Colonic mucosa (tissue), 4 donors: Measurements from ENCODE around the gene SH3RF2. TPM values are rescaled to one million over a fixed set of nuclear protein-coding genes. Genes with fewer than 3 reads are reported as not detected.

Experiments
- DNase-seq: peaks from one replicate; pipeline ENCODE4 v3.0.0-alpha.2; 2020
- H3K27ac ChIP-seq: fragments of 200-600 bp; one replicate; pipeline ENCODE4 v1.8.0; 2021
- H3K27me3 ChIP-seq: fragments of 200-600 bp; one replicate; pipeline ENCODE4 v1.8.0; 2021
- H3K36me3 ChIP-seq: fragments of 200-600 bp; one replicate; pipeline ENCODE4 v1.8.0; 2021
- H3K4me1 ChIP-seq: fragments of 200-600 bp; one replicate; pipeline ENCODE4 v1.8.0; 2021; ENCODE audit warnings: mild to moderate bottlenecking
- H3K4me3 ChIP-seq: fragments of 200-600 bp; one replicate; pipeline ENCODE4 v1.8.0; 2021
- H3K9ac ChIP-seq, 2 donors: one replicate each; pipeline ENCODE4 v1.7.0; 2013; ENCODE audit warnings: control low read depth in 2 of 2, low read depth in 2 of 2, low read length in 2 of 2
- H3K9me3 ChIP-seq: fragments of 200-600 bp; one replicate; pipeline ENCODE4 v1.8.0; 2021
- CTCF ChIP-seq: fragments of 200-600 bp; IDR thresholded peaks from one replicate; pipeline ENCODE4 v1.8.0; 2022; ENCODE audit warnings: antibody characterized with exemption, mild to moderate bottlenecking
- intact Hi-C: fragments of 100-400 bp; cut with DNase I; formaldehyde crosslinking; loops from one replicate; pipeline ENCODE4 v1.14.1; 2022
- total RNA-seq, 2 donors: library from RNA; stranded (reverse); fragmentation: NEBNext Ultra II Directional in 1 of 2; extraction: Animal tissue kit (Norgen Biotek cat#: 25700) in 1 of 2; gene quantifications; one replicate each; pipeline ENCODE4 v1.2.1, GENCODE V29; 2021
- donor health status: healthy.
- donor health status: DM: no; HTN: no; CAD: no.
- donor health status: DM: no; HTN: no; CAD: no.

Gene SH3RF2
- total RNA-seq, 2 donors from 2014 or later: 58.2 to 59.3 TPM

DNA sequence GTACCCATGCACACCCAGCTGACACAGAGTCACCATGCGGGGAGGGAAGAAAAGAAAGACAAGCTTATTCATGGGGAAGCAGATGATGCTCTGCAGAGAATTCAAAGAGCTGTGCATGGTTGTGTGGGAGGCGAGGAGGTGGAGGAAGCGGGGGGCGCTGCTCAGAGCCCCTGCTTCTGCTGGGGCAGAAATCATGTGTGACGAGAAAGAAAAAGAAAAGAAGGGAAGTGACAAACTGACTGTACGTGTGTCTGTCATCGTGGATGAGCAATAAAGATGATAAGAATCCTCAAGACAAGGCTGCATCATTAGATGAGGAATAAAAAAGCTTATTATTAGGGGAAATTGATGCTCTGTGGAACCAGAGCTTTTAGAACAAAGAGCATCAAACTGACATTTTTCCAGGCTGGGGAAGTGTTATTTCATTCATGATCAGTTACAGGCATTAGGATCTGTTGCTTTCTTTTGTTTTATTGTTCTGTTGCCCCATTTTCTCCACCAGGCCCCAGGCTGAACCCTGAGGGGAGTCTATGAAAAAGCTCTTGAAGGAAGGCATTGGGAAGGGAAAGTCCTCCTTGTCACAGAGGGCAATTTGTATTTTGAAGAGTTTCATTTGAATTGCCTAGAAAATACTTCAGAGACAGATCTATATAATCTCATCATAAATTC, 20.3 kb upstream of the SH3RF2 start:
- no peak for TF ChIP-seq CTCF
- intact Hi-C loops: no loop called here

DNA sequence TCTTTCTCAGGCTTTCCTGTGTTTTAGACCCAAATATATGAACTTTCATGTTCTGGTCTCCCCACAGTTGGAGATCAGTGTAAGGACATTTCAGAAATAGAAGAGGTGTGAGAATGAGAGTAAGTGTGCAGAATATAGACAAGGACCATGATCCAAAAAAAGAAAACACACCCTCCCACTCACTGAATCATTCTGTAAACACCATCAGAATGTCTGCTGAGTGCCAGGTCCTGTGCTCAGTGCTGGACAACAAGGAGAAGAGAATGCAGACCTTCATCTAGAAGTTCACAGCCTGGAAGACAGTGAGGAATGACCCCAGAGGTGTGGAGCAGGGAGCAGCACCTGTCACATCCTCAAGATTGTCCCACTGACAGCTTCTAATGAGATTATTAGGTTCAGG, 19.1 kb upstream of the SH3RF2 start:
- Histone ChIP-seq H3K27me3 (no peaks in the 10 kb centered on the region), H3K9ac (no peak overlapping the region), H3K4me1 (no peaks in the 10 kb centered on the region), H3K27ac (no peak overlapping the region), H3K9me3 (no peaks in the 10 kb centered on the region), H3K36me3 (no peaks in the 10 kb centered on the region), H3K4me3 (no peak overlapping the region)
- intact Hi-C loops: no loop called here
- DNase-seq: no peak
- TF ChIP-seq CTCF: no peak

More for the DNA sequence above, 20.3 kb upstream of the SH3RF2 start:
- Histone ChIP-seq H3K4me3 (no peak overlapping the region), H3K27me3 (no peaks in the 10 kb centered on the region), H3K9ac (no peak overlapping the region), H3K27ac (no peak overlapping the region), H3K4me1 (no peaks in the 10 kb centered on the region), H3K9me3 (no peaks in the 10 kb centered on the region), H3K36me3 (no peaks in the 10 kb centered on the region)
- no peak for DNase-seq

- TF ChIP-seq CTCF: no peak
- H3K4me3 ChIP-seq: no peak overlapping the region
- DNase-seq: no peak
- H3K9me3 ChIP-seq: no peaks in the 10 kb centered on the region
- intact Hi-C loops: no loop called here
- H3K9ac ChIP-seq: no peak overlapping the region
- no peak overlapping the region for H3K27ac ChIP-seq
- no peaks in the 10 kb centered on the region for H3K27me3 ChIP-seq
- no peaks in the 10 kb centered on the region for H3K36me3 ChIP-seq
- H3K4me1 ChIP-seq: no peaks in the 10 kb centered on the region
These were observed 18.0 kb upstream of the SH3RF2 start for GRCh38 chr5:145918397-145918796.

- no peaks in the 10 kb centered on the region for H3K9me3 ChIP-seq
- no peaks in the 10 kb centered on the region for H3K36me3 ChIP-seq
- H3K27ac ChIP-seq: no peak overlapping the region
- no peak for TF ChIP-seq CTCF
- no peak for DNase-seq
- no peaks in the 10 kb centered on the region for H3K27me3 ChIP-seq
- no peak overlapping the region for H3K9ac ChIP-seq
- no peak overlapping the region for H3K4me3 ChIP-seq
- intact Hi-C loops: no loop called here
- H3K4me1 ChIP-seq: no peaks in the 10 kb centered on the region
These were observed 17.0 kb upstream of the SH3RF2 start for GRCh38 chr5:145919413-145919812.

DNA sequence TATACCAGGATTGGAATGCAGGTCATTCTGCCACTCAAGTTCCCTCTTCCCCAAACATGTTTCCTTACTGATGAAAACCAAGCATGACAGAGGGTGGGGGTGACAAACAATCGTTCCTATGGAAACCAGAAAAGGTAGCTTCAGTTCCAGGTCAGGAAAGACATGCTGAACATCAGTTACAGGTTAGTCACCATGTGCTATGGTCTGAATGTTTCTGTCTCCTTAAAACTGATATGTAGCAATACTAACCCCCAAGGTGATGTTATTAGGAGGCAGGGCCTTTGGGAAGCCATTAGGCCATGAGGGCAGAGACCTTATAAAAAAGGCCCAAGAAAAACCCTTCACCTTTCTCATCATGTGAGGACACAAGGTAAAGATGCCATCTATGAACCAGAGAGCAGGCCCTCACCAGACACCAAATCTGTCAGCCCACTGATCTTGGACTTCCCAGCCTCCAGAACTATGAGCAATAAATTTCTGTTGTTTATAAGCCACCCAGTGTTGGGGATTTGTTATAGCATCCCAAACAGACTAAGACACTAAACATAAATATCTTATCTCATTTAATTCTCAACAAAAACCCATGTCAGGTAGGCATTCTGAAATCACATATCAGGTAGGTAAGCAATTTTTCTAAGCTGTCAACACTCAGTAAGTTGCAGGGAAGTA, 15.7 kb upstream of the SH3RF2 start:
- TF ChIP-seq CTCF: no peak
- intact Hi-C loops: no loop called here
- DNase-seq: no peak
- no peak overlapping the region for H3K9ac ChIP-seq
- H3K4me3 ChIP-seq: no peak overlapping the region
- H3K27me3 ChIP-seq: no peaks in the 10 kb centered on the region
- no peaks in the 10 kb centered on the region for H3K4me1 ChIP-seq
- no peak overlapping the region for H3K27ac ChIP-seq
- no peaks in the 10 kb centered on the region for H3K36me3 ChIP-seq
- H3K9me3 ChIP-seq: no peaks in the 10 kb centered on the region
